Endothelial cell of umbilical vein (primary cell): ENCODE measurements around the gene SETSIP. TPM values are rescaled to one million over a fixed set of nuclear protein-coding genes. Genes with fewer than 3 reads are reported as not detected.

Source experiments
- BruUV-seq: library from RNA; stranded (reverse); fragments of 400-500 nt; replicated peaks from 2 replicates; lab custom pipeline; 2021; lab: Mats Ljungman, UMichigan
- CTCF ChIA-PET: fragments of 300-600, 350-600 bp; sonication (Branson Sonifier 250); formaldehyde crosslinking; loops from one replicate; lab custom pipeline; 2021; ENCODE audit warnings: antibody characterized with exemption, inconsistent platforms; lab: Charles Lee
- POLR2A ChIA-PET: fragments of 300-600, 350-600 bp; sonication (Branson Sonifier 250); formaldehyde crosslinking; loops from one replicate; lab custom pipeline; 2021; ENCODE audit warnings: antibody characterized with exemption, inconsistent platforms; lab: Charles Lee
- DNase-seq: peaks from one replicate; pipeline ENCODE4 v3.0.0-alpha.2; 2011; ENCODE audit warnings: low read depth, low spot score
- FAIRE-seq: peaks from 2 replicates; lab custom pipeline; 2011; peaks lifted over from hg19 to GRCh38; lab: Jason Lieb, UNC
- H2AFZ ChIP-seq: 2 replicates; pipeline ENCODE4 v1.6.0; 2012; ENCODE audit warnings: low read depth, low read length, control low read depth, inconsistent platforms
- H3K27ac ChIP-seq: 2 replicates; pipeline ENCODE4 v1.5.1; 2011; ENCODE audit warnings: low read depth, mild to moderate bottlenecking, control low read depth, low read length, moderate library complexity; ENCODE audit not compliant: insufficient read depth
- H3K27me3 ChIP-seq, 2 experiments: 2 replicates each; pipeline versions ENCODE4 v1.6.0 to v1.6.1; 2011; ENCODE audit warnings: low read length in 2 of 2, mixed read lengths in 1 of 2; ENCODE audit not compliant: control insufficient read depth in 2 of 2, insufficient read depth in 2 of 2
- H3K36me3 ChIP-seq, 2 experiments: 2 replicates in 1 of 2; 3 replicates in 1 of 2; pipeline ENCODE4 v1.5.1; 2011; ENCODE audit warnings: low read length in 2 of 2, mild to moderate bottlenecking in 1 of 2, moderate library complexity in 1 of 2; ENCODE audit not compliant: control insufficient read depth in 2 of 2, insufficient read depth in 2 of 2; ENCODE audit errors: extremely low read depth in 1 of 2
- H3K4me1 ChIP-seq: 3 replicates; pipeline ENCODE4 v1.5.1; 2011; ENCODE audit warnings: mild to moderate bottlenecking, low read length; ENCODE audit not compliant: control insufficient read depth, insufficient read depth; ENCODE audit errors: extremely low read depth
- H3K4me2 ChIP-seq: 2 replicates; pipeline ENCODE4 v1.6.1; 2011; ENCODE audit warnings: low read length, control low read depth, mixed read lengths; ENCODE audit not compliant: insufficient read depth
- H3K4me3 ChIP-seq, 3 experiments: fragments of 200-600 bp in 1 of 3; sonication (generic), shearing (Covaris generic) in 1 of 3; replicated peaks in 1 of 3; 2 replicates each; pipeline ENCODE4 v1.5.1; 2011 to 2016; ENCODE audit warnings: control low read depth in 3 of 3, low read length in 3 of 3, mild to moderate bottlenecking in 2 of 3, inconsistent platforms in 1 of 3, low read depth in 1 of 3, moderate library complexity in 1 of 3; ENCODE audit not compliant: insufficient read depth in 1 of 3
- H3K79me2 ChIP-seq: 2 replicates; pipeline ENCODE4 v1.6.0; 2012; ENCODE audit warnings: low read length, inconsistent platforms; ENCODE audit not compliant: control insufficient read depth, insufficient read depth
- H3K9ac ChIP-seq: replicated peaks from 2 replicates; pipeline ENCODE3; 2011; ENCODE audit warnings: low read length, control low read depth; ENCODE audit not compliant: insufficient read depth; ENCODE audit errors: extremely low read depth
- H3K9me1 ChIP-seq: replicated peaks from 3 replicates; pipeline ENCODE4 v1.6.0; 2011; ENCODE audit warnings: mild to moderate bottlenecking, low read length; ENCODE audit not compliant: control insufficient read depth, insufficient read depth; ENCODE audit errors: extremely low read depth
- H3K9me3 ChIP-seq: replicated peaks from 2 replicates; pipeline ENCODE4 v1.5.1; 2012; ENCODE audit warnings: low read length, inconsistent platforms; ENCODE audit not compliant: control insufficient read depth, insufficient read depth
- H4K20me1 ChIP-seq: replicated peaks from 2 replicates; pipeline ENCODE3; 2011; ENCODE audit warnings: mild to moderate bottlenecking, low read length; ENCODE audit not compliant: control insufficient read depth, insufficient read depth; ENCODE audit errors: extremely low read depth
- EZH2 ChIP-seq: IDR thresholded peaks from 2 replicates; pipeline ENCODE4 v1.6.1; 2012; ENCODE audit warnings: borderline replicate concordance, low read depth, mild to moderate bottlenecking, moderate library complexity, low read length, inconsistent platforms; ENCODE audit not compliant: severe bottlenecking
- FOS ChIP-seq: IDR thresholded peaks from 2 replicates; pipeline ENCODE4 v1.6.1; 2011; ENCODE audit warnings: mild to moderate bottlenecking, low read length, moderate library complexity, borderline replicate concordance; ENCODE audit not compliant: insufficient read depth
- GATA2 ChIP-seq: IDR thresholded peaks from 2 replicates; pipeline ENCODE4 v1.7.0; 2011; ENCODE audit warnings: low read depth, mild to moderate bottlenecking, moderate library complexity, mixed read lengths, low read length; ENCODE audit not compliant: insufficient read length, insufficient read depth
- JUN ChIP-seq: IDR thresholded peaks from 2 replicates; pipeline ENCODE4 v1.6.1; 2011; ENCODE audit warnings: borderline replicate concordance, low read depth; ENCODE audit not compliant: insufficient read length, insufficient read depth
- MYC ChIP-seq: IDR thresholded peaks from one replicate; pipeline ENCODE4 v1.6.1; 2011; ENCODE audit warnings: mild to moderate bottlenecking, low read depth, low read length
- POLR2A ChIP-seq: IDR thresholded peaks from 2 replicates; pipeline ENCODE4 v1.6.1; 2012; ENCODE audit warnings: low read depth, mild to moderate bottlenecking, control low read depth, low read length
- POLR2AphosphoS5 ChIP-seq: IDR thresholded peaks from 2 replicates; pipeline ENCODE4 v1.6.1; 2012; ENCODE audit warnings: low read depth, mild to moderate bottlenecking, control low read depth, low read length, moderate library complexity; ENCODE audit not compliant: insufficient read depth
- dilution Hi-C: fragments of 300-500 bp; cut with MboI; formaldehyde crosslinking; loops from one replicate; pipeline ENCODE4 v1.15.0; 2019; ENCODE audit warnings: low sequenced_read_pairs; ENCODE audit not compliant: extremely low pct_ligation_motif_present
- intact Hi-C: fragments of 100-400 bp; cut with micrococcal nuclease; formaldehyde crosslinking; loops from one replicate; pipeline ENCODE4 v1.10.0; 2022
- polyA plus RNA-seq, 4 experiments: library from polyadenylated mRNA; depleted of rRNA in 3 of 4; stranded (reverse) in 3 of 4; unstranded in 1 of 4; fragments of >200 nt; gene quantifications; 2 replicates each; pipeline versions ENCODE4 v1.2.1 to v1.2.3, GENCODE V29; 2011 to 2012; ENCODE audit warnings: missing spikeins in 1 of 4
- total RNA-seq: library from RNA; stranded (reverse); gene quantifications from 2 replicates; pipeline ENCODE4 v1.2.3, GENCODE V29; 2021
- TF ChIP-seq, protein P1 (sequence below), 2 donors: IDR thresholded peaks; 1 replicate in 1 of 2; 2 replicates in 1 of 2; pipeline ENCODE4 v1.5.1; 2011; ENCODE audit warnings: low read length in 2 of 2, mild to moderate bottlenecking in 2 of 2, moderate library complexity in 2 of 2, control low read depth in 1 of 2, inconsistent platforms in 1 of 2, low read depth in 1 of 2; ENCODE audit not compliant: insufficient read depth in 1 of 2; ENCODE audit errors: extremely low read depth in 1 of 2
- TF ChIP-seq, protein P2 (sequence below): IDR thresholded peaks from 2 replicates; pipeline ENCODE4 v1.6.1; 2011; ENCODE audit not compliant: insufficient read depth, insufficient read length

Gene SETSIP
- total and polyA plus RNA-seq, 2 donors (not counting 3 experiments of a cell fraction or from before 2014, with no cell fraction given) = not detected

- Histone ChIP-seq H3K9me1 (no peaks in the 10 kb centered on the region), H3K79me2 (no peaks in the 10 kb centered on the region), H3K36me3 (no peaks in the 10 kb centered on the region), H3K27me3 (no peaks in the 10 kb centered on the region), H3K4me2 (no peak overlapping the region), H3K9ac (no peak overlapping the region), H3K27ac (no peak overlapping the region), H3K4me3 (no peak overlapping the region), H2AFZ (no peak overlapping the region), H4K20me1 (no peaks in the 10 kb centered on the region), H3K9me3 (no peaks in the 10 kb centered on the region), H3K4me1 (peaks cover 11% of the 10 kb centered on the region)
- dilution Hi-C loops = no loop called here
- DNase-seq = no peak
- TF ChIP-seq, protein P1, sequence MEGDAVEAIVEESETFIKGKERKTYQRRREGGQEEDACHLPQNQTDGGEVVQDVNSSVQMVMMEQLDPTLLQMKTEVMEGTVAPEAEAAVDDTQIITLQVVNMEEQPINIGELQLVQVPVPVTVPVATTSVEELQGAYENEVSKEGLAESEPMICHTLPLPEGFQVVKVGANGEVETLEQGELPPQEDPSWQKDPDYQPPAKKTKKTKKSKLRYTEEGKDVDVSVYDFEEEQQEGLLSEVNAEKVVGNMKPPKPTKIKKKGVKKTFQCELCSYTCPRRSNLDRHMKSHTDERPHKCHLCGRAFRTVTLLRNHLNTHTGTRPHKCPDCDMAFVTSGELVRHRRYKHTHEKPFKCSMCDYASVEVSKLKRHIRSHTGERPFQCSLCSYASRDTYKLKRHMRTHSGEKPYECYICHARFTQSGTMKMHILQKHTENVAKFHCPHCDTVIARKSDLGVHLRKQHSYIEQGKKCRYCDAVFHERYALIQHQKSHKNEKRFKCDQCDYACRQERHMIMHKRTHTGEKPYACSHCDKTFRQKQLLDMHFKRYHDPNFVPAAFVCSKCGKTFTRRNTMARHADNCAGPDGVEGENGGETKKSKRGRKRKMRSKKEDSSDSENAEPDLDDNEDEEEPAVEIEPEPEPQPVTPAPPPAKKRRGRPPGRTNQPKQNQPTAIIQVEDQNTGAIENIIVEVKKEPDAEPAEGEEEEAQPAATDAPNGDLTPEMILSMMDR (IDR thresholded peaks at IDR 0.05; ENCODE audit: extremely low read depth in 1 of 2, insufficient read depth in 1 of 2, low read depth in 1 of 2, low read length in 2 of 2) = no peak
- no peak for TF ChIP-seq FOS
- no peak for TF ChIP-seq JUN
- no peak for TF ChIP-seq EZH2
- TF ChIP-seq GATA2 = no peak
- TF ChIP-seq POLR2A = no peak
- TF ChIP-seq POLR2AphosphoS5 = no peak
- TF ChIP-seq, protein P2, sequence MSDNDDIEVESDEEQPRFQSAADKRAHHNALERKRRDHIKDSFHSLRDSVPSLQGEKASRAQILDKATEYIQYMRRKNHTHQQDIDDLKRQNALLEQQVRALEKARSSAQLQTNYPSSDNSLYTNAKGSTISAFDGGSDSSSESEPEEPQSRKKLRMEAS = no peak
- no peak for TF ChIP-seq MYC
- intact Hi-C loops = no loop called here
- no TSS peak for BruUV-seq
- ChIA-PET CTCF (interaction anchor here (0.6 kb wide), 1 partner anchor 713 kb away, joined by 4 read pairs; no protein-coding TSS in a partner anchor), POLR2A (interaction anchor here (0.7 kb wide), 1 partner anchor 21 kb away, joined by 3 read pairs; no protein-coding TSS in a partner anchor)
- no peak for FAIRE-seq
These were observed 43.6 kb upstream of the SETSIP start for GRCh38 chr1:92118826-92119225.
